Naive thymus-derived CD8-positive, alpha-beta T cell (primary cell): ENCODE measurements around the gene ANKDD1B. TPM values are rescaled to one million over a fixed set of nuclear protein-coding genes. Genes with fewer than 3 reads are reported as not detected.

Experiments used
- ATAC-seq, 2 donors: fragments of 150-1000 bp; cut with Tn5 transposase in 1 of 2; sonication (Bioruptor Pico), chemical (Tn5 transposase) in 1 of 2; 1 replicate in 1 of 2; 2 replicates in 1 of 2; pipeline ENCODE4 v1.10.0; 2021; ENCODE audit warnings: mild to moderate bottlenecking in 2 of 2, moderate library complexity in 2 of 2
- POLR2A ChIA-PET: fragments of 350-600 bp; sonication (Branson Sonifier 250); formaldehyde crosslinking; loops from one replicate; lab custom pipeline; 2021; ENCODE audit warnings: antibody characterized with exemption; lab: Charles Lee
- DNase-seq, 10 donors: peaks; one replicate each; pipeline versions ENCODE4 v3.0.0 to v3.0.0-alpha.2; 2020 to 2022
- H3K27ac Mint-ChIP-seq, 10 donors: one replicate each; pipeline ENCODE4 v1.8.0; 2020 to 2022; ENCODE audit warnings: mild to moderate bottlenecking in 10 of 10, mixed read lengths in 10 of 10, moderate library complexity in 4 of 10, inconsistent platforms in 1 of 10
- H3K27me3 Mint-ChIP-seq, 5 donors: one replicate each; pipeline ENCODE4 v1.8.0; 2021 to 2022; ENCODE audit warnings: mixed read lengths in 5 of 5
- H3K36me3 Mint-ChIP-seq, 3 donors: one replicate each; pipeline ENCODE4 v1.8.0; 2020 to 2022; ENCODE audit warnings: mixed read lengths in 3 of 3, mild to moderate bottlenecking in 2 of 3, inconsistent platforms in 1 of 3
- H3K4me1 Mint-ChIP-seq, 4 donors: one replicate each; pipeline ENCODE4 v1.8.0; 2021 to 2022; ENCODE audit warnings: mixed read lengths in 4 of 4
- H3K4me3 Mint-ChIP-seq, 10 donors: one replicate each; pipeline ENCODE4 v1.8.0; 2020 to 2022; ENCODE audit warnings: mild to moderate bottlenecking in 10 of 10, mixed read lengths in 10 of 10, moderate library complexity in 6 of 10, inconsistent platforms in 1 of 10
- H3K9me3 Mint-ChIP-seq, 9 donors: one replicate each; pipeline ENCODE4 v1.8.0; 2020 to 2022; ENCODE audit warnings: mixed read lengths in 9 of 9, mild to moderate bottlenecking in 3 of 9, inconsistent platforms in 1 of 9, moderate library complexity in 1 of 9
- polyA plus RNA-seq, 3 donors: library from polyadenylated mRNA; unstranded; fragments of 300-500 nt; fragmentation: Illumina TruSeq; gene quantifications; one replicate each; pipeline ENCODE4 v1.2.3, GENCODE V29; 2021
- total RNA-seq, 8 experiments: library from RNA in 2 of 8; stranded (reverse) in 2 of 8; gene quantifications; one replicate each; pipeline ENCODE4 v1.2.3 and lab custom pipeline; 2021 to 2026

The ANKDD1B gene
- total and polyA plus RNA-seq, 5 experiments from 2014 or later, result 0.27 to 0.75 (median 0.39) TPM

DNA sequence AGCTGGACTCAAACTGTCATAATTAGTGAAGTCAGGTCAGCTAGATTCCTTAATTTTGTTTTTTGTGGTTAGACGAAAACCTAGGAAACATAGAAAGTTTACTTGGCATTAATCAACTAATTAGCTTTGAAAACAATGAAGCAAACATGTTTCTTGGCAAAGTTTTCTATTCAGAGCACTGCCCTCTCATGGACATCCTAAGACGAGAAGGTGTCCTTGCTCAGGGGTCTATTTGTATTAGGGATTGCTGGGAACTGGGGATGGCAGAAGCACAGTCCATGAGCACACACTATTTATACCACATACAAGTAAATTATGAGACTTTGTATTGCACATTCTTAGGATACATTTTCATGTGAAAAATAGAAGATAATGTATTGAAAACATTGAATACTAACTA lies 56.3 kb downstream of the ANKDD1B start:
- H3K27ac Mint-ChIP-seq, result no peak overlapping the region
- H3K4me1 Mint-ChIP-seq, result peaks cover 7 to 18% (median 15%) of the 10 kb centered on the region in 4 donors
- peaks cover 0 to 7% (median 0%) of the 10 kb centered on the region in 5 donors for H3K27me3 Mint-ChIP-seq
- H3K4me3 Mint-ChIP-seq, result no peak overlapping the region
- peaks cover 4 to 8% (median 4%) of the 10 kb centered on the region in 3 donors for H3K36me3 Mint-ChIP-seq
- POLR2A ChIA-PET, result no interaction called here
- DNase-seq, result no peak
- no peak for ATAC-seq
- H3K9me3 Mint-ChIP-seq, result no peaks in the 10 kb centered on the region

DNA sequence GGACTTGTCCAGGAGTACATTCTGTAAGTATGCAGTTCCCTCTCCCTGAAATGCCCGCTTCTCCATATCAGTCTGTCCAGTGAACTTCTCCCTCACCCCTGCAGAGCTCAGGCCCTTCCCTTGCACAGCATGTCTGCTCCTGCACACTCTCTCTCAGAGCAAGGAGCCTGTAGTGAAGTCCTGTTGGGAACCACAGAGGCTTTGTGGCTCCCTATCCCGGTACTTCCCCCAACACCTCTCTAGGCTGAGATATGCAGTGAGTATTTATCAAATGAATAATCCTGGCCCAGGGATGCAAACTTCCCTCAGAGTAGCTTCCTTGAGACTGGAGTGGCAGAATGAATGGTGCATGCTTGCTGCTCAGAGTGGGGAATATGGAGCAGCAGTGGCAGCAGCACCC lies 57.2 kb downstream of the ANKDD1B start:
- Mint-ChIP-seq H3K27me3 (peaks cover 0 to 7% (median 0%) of the 10 kb centered on the region in 5 donors), H3K27ac (peak overlapping the region in 5 of 10 donors; percentile 22 to 91 (median 88)), H3K4me1 (peaks cover 7 to 18% (median 15%) of the 10 kb centered on the region in 4 donors), H3K9me3 (no peaks in the 10 kb centered on the region), H3K4me3 (peak overlapping the region; percentile 75 to 87 (median 82)), H3K36me3 (peaks cover 5 to 17% (median 10%) of the 10 kb centered on the region in 3 donors)
- no peak for DNase-seq
- no peak for ATAC-seq
- POLR2A ChIA-PET, result no interaction called here

DNA sequence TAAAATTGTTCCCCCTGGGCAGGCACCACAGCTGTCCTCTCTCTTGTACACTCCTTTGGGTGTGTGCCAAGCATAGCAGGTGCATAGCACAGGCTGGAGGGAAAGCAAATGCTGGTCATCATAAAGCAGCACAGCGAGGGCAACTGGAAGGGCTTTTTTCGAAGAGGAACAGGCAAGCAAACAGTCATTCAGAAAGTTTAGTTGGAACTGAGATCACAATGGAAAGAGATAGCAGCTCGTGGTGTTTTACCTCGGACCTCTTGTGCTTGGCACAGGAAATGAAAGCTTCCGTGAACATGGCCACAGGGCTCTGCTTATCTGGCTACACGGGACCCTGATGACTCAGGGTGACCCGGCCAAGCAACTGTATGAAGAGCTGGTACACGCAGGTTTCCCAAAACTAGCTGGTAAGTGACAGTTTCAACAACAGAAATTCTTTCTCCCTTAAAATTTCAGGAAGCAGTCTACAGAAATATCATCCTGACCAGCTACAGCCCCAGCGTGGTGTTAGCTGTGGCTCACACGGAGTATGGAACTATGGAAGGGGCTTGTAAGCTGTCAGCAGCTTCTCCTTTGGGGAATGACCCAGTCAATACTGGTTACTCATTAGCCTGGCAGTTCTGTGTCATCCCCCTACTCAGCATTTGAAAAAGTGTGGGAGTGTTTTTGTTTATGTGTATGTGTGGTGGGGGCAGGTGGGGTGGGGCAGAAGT lies 57.9 kb downstream of the ANKDD1B start:
- H3K4me1 Mint-ChIP-seq, result peaks cover 7 to 18% (median 15%) of the 10 kb centered on the region in 4 donors
- ATAC-seq (peak; percentile 61 to 93), DNase-seq (peak in 5 of 10 donors; percentile 8 to 63 (median 15))
- H3K27me3 Mint-ChIP-seq, result peaks cover 0 to 7% (median 0%) of the 10 kb centered on the region in 5 donors
- H3K4me3 Mint-ChIP-seq, result peak overlapping the region; percentile 75 to 87 (median 82)
- H3K36me3 Mint-ChIP-seq, result peaks cover 5 to 19% (median 12%) of the 10 kb centered on the region in 3 donors
- no peaks in the 10 kb centered on the region for H3K9me3 Mint-ChIP-seq
- POLR2A ChIA-PET, result no interaction called here
- peak overlapping the region in 9 of 10 donors; percentile 32 to 91 (median 86) for H3K27ac Mint-ChIP-seq

DNA sequence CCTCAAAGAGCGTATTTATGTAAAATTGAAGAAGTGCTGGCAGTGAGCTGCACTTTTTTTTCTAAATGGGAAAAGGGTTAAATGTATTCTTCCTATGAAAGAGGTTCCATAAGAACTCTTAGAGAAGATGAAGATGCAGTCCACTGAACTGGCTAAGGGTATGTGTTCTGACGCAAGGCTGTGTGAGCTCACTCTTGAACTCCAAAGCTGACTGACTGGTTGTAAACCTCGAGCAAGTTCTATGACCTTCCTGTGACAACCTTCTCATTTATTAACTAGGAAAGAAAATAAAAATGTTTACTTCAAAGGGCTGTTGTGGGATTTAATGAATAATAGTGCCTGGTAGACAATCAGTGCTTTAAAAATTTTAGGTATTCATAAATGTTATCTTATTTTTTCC lies 59.3 kb downstream of the ANKDD1B start:
- ATAC-seq, result no peak

GRCh38 chr5:75671506-75671905 lies 60.3 kb downstream of the ANKDD1B start:
- peaks cover 7 to 18% (median 15%) of the 10 kb centered on the region in 4 donors for H3K4me1 Mint-ChIP-seq
- POLR2A ChIA-PET, result no interaction called here
- H3K4me3 Mint-ChIP-seq, result no peak overlapping the region
- no peak overlapping the region for H3K27ac Mint-ChIP-seq
- no peak for DNase-seq
- no peak for ATAC-seq
- H3K36me3 Mint-ChIP-seq, result peaks cover 5 to 38% (median 20%) of the 10 kb centered on the region in 3 donors
- no peaks in the 10 kb centered on the region for H3K9me3 Mint-ChIP-seq
- peaks cover 0 to 7% (median 0%) of the 10 kb centered on the region in 5 donors for H3K27me3 Mint-ChIP-seq

More for the DNA sequence above, 59.3 kb downstream of the ANKDD1B start:
- H3K36me3 Mint-ChIP-seq, result peaks cover 5 to 28% (median 17%) of the 10 kb centered on the region in 3 donors
- no peaks in the 10 kb centered on the region for H3K9me3 Mint-ChIP-seq
- H3K4me1 Mint-ChIP-seq, result peaks cover 7 to 18% (median 15%) of the 10 kb centered on the region in 4 donors
- DNase-seq, result no peak
- peaks cover 0 to 7% (median 0%) of the 10 kb centered on the region in 5 donors for H3K27me3 Mint-ChIP-seq
- no peak overlapping the region for H3K27ac Mint-ChIP-seq
- no peak overlapping the region for H3K4me3 Mint-ChIP-seq
- POLR2A ChIA-PET, result no interaction called here

GRCh38 chr5:75672616-75673015 lies 61.4 kb downstream of the ANKDD1B start:
- Mint-ChIP-seq H3K36me3 (peaks cover 5 to 45% (median 20%) of the 10 kb centered on the region in 3 donors), H3K4me1 (peaks cover 7 to 20% (median 16%) of the 10 kb centered on the region in 4 donors), H3K27me3 (no peaks in the 10 kb centered on the region), H3K4me3 (no peak overlapping the region), H3K27ac (peak overlapping the region in 1 of 10 donors; percentile 30), H3K9me3 (no peaks in the 10 kb centered on the region)
- DNase-seq, result no peak
- no peak for ATAC-seq
- POLR2A ChIA-PET, result no interaction called here

- peaks cover 0 to 11% (median 9%) of the 10 kb centered on the region in 4 donors for H3K4me1 Mint-ChIP-seq
- no peaks in the 10 kb centered on the region for H3K9me3 Mint-ChIP-seq
- DNase-seq (no peak), ATAC-seq (no peak)
- POLR2A ChIA-PET, result no interaction called here
- peaks cover 5 to 57% (median 20%) of the 10 kb centered on the region in 3 donors for H3K36me3 Mint-ChIP-seq
- H3K27ac Mint-ChIP-seq, result no peak overlapping the region
- no peaks in the 10 kb centered on the region for H3K27me3 Mint-ChIP-seq
- no peak overlapping the region for H3K4me3 Mint-ChIP-seq
Observed at GRCh38 chr5:75675783-75676182, 64.5 kb downstream of the ANKDD1B start.

- H3K4me3 Mint-ChIP-seq, result peak overlapping the region in 7 of 10 donors; percentile 8 to 71 (median 61)
Observed at GRCh38 chr5:75677607-75678006, 66.4 kb downstream of the ANKDD1B start.

DNA sequence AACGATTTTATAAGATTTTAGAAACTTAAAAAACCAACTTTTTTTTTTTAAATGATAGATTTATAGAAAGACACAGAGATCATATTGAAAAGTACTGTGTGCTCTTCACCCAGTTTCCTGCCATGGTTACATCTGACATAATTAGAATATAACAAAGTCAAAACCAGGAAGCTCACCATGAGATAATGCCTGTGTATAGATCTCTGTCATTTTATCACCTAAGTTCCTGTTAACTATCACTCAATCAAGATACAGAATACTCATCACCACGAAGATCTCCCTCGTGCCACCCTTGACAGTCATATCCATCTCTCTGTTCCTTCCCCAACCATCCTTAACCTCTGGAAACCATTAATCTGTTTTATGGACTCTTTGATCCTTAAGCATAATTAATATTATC lies 66.9 kb downstream of the ANKDD1B start:
- H3K9me3 Mint-ChIP-seq, result no peaks in the 10 kb centered on the region

More at GRCh38 chr5:75677607-75678006, 66.4 kb downstream of the ANKDD1B start:
- DNase-seq (peak in 1 of 10 donors; percentile 4), ATAC-seq (peak in 1 of 2 donors; percentile 33)
- Mint-ChIP-seq H3K27ac (peak overlapping the region in 9 of 10 donors; percentile 2 to 91 (median 80)), H3K4me1 (peaks cover 0 to 11% (median 9%) of the 10 kb centered on the region in 4 donors), H3K36me3 (peaks cover under 1 to 50% (median 15%) of the 10 kb centered on the region in 3 donors), H3K9me3 (no peaks in the 10 kb centered on the region), H3K27me3 (no peaks in the 10 kb centered on the region)
- POLR2A ChIA-PET, result interaction anchor here (1.2 kb wide), 1 partner anchor 441 kb away, joined by 5 read pairs; the partner anchor contains the start of gene ANKRD31

DNA sequence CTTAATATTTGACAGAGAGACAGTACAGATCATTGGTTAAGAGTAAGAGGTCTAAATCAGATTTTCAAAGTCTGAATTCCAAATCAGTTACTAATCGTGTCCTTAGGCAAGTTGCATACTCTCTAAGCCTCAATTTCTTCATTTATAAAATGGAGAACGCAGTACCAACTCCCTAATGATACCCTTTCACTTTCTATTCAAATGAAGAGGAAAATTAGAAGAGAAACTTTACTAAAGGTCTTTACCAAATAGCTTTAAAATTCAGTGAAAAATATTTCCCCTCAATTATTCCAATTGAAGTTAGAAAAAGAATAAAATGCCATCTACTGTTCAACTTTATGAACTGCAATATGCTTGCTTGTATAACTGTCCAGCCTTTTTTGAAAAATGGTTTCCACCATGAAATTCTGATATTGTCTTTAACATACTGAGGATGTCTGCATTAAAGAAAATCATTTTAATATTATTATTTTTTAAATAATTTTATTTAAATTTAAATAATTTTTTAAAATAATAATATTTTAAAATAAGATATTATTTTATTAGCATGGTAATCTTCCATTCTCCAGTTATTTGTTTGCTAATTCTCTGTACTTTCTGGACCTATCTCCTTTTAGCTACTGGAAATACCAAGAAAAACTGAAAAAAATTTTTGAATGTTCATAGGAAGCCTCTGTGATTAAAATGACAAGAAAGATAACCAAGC lies 70.0 kb downstream of the ANKDD1B start:
- H3K4me1 Mint-ChIP-seq, result peaks cover 0 to 11% (median 9%) of the 10 kb centered on the region in 4 donors
- H3K27me3 Mint-ChIP-seq, result no peaks in the 10 kb centered on the region
- H3K4me3 Mint-ChIP-seq, result no peak overlapping the region
- H3K9me3 Mint-ChIP-seq, result no peaks in the 10 kb centered on the region
- H3K36me3 Mint-ChIP-seq, result peaks cover 0 to 56% (median 7%) of the 10 kb centered on the region in 3 donors
- DNase-seq (peak in 3 of 10 donors; percentile 30 to 39 (median 33)), ATAC-seq (peak; percentile 43 to 59)
- no peak overlapping the region for H3K27ac Mint-ChIP-seq
- POLR2A ChIA-PET, result interaction anchor here (0.6 kb wide), 1 partner anchor 643 kb away, joined by 5 read pairs; no protein-coding TSS in a partner anchor

More for the DNA sequence above, 66.9 kb downstream of the ANKDD1B start:
- Mint-ChIP-seq H3K36me3 (peaks cover 0 to 50% (median 12%) of the 10 kb centered on the region in 3 donors), H3K27ac (peak overlapping the region in 9 of 10 donors; percentile 49 to 91 (median 85)), H3K27me3 (no peaks in the 10 kb centered on the region), H3K4me1 (peaks cover 0 to 11% (median 9%) of the 10 kb centered on the region in 4 donors), H3K4me3 (peak overlapping the region in 6 of 10 donors; percentile 49 to 71 (median 64))
- ATAC-seq, result peak; percentile 73 to 93
- POLR2A ChIA-PET, result interaction anchor here (0.6 to 1.2 kb wide), 2 partner anchors 37 to 441 kb away, joined by 5 to 6 read pairs; partner anchors contain the start of gene ANKRD31
- peak in 2 of 10 donors; percentile 29 to 33 for DNase-seq

- peak overlapping the region in 1 of 10 donors; percentile 63 for H3K27ac Mint-ChIP-seq
- peaks cover 0 to 66% (median 10%) of the 10 kb centered on the region in 3 donors for H3K36me3 Mint-ChIP-seq
Observed at GRCh38 chr5:75685141-75685540, 73.9 kb downstream of the ANKDD1B start.

GRCh38 chr5:75686480-75686879 lies 75.2 kb downstream of the ANKDD1B start:
- Mint-ChIP-seq H3K4me3 (no peak overlapping the region), H3K36me3 (peaks cover 0 to 72% (median 10%) of the 10 kb centered on the region in 3 donors), H3K9me3 (no peaks in the 10 kb centered on the region), H3K27me3 (no peaks in the 10 kb centered on the region), H3K4me1 (peaks cover 0 to 3% (median 2%) of the 10 kb centered on the region in 4 donors), H3K27ac (peak overlapping the region in 1 of 10 donors; percentile 60)
- POLR2A ChIA-PET, result no interaction called here
- DNase-seq (no peak), ATAC-seq (no peak)

More at GRCh38 chr5:75685141-75685540, 73.9 kb downstream of the ANKDD1B start:
- Mint-ChIP-seq H3K4me3 (no peak overlapping the region), H3K4me1 (no peaks in the 10 kb centered on the region), H3K27me3 (no peaks in the 10 kb centered on the region), H3K9me3 (no peaks in the 10 kb centered on the region)
- DNase-seq (no peak), ATAC-seq (no peak)
- POLR2A ChIA-PET, result no interaction called here
